Epidermal melanocyte (primary cell): ENCODE data around the gene LBR.
"Not testable (repeated sequence)": the region's sequence is repeated elsewhere in the genome, so short reads cannot be mapped to it uniquely, and the experiment has no call there.

Experiments used
- DNase-seq: peaks from one replicate; pipeline ENCODE4 v3.0.0; 2011; ENCODE audit warnings: low spot score; ENCODE audit not compliant: insufficient read length

LBR gene

GRCh38 chr1:225423518-225423855 lies 4.4 kb downstream of the LBR start:
- DNase-seq: no peak

- DNase-seq: no peak
Observed at GRCh38 chr1:225422795-225423517, 4.9 kb downstream of the LBR start.

GRCh38 chr1:225422031-225422605 lies 5.7 kb downstream of the LBR start:
- DNase-seq: no peak

- no peak for DNase-seq
Observed at GRCh38 chr1:225418598-225418997, 9.2 kb downstream of the LBR start.

DNA sequence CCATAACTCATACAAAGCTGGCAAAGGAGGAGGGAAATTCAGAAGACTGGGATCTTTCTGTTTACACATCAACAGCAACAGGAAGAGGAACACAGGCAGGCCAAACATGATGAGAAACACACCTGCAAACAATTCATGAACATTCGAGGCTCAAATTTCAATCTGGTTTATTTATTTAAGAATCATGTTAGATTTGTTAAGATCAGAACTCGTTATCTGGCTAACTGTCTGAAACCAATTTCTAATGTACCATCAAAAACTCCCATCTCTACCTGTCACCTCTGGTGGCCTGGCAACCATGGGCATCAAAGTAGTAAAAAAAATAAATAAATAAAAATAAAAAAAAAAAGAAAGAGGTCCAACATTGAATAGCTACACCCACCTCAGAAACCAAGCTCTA lies 9.8 kb downstream of the LBR start:
- no peak for DNase-seq

GRCh38 chr1:225415967-225416745 lies 11.7 kb downstream of the LBR start:
- DNase-seq: no peak

DNA sequence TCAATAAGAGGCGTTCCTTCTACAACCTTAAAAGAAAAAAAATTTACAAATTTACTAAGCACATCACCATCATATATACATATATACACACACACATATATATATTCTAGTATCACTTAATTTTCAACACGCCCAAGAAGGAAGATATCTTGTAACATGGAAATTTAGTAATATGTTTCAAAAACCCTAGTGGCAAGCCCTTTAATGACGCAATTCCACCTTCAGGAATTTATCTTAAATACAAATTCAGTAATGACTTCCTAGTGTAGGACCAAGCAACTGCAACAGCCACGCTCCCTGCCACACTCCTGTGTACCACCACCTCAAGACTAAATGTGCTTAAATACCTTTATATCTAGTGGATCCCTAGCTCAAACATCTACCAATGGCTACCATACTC lies 12.5 kb downstream of the LBR start:
- no peak for DNase-seq

- DNase-seq: no peak
Observed at GRCh38 chr1:225413708-225414375, 14.0 kb downstream of the LBR start.

DNA sequence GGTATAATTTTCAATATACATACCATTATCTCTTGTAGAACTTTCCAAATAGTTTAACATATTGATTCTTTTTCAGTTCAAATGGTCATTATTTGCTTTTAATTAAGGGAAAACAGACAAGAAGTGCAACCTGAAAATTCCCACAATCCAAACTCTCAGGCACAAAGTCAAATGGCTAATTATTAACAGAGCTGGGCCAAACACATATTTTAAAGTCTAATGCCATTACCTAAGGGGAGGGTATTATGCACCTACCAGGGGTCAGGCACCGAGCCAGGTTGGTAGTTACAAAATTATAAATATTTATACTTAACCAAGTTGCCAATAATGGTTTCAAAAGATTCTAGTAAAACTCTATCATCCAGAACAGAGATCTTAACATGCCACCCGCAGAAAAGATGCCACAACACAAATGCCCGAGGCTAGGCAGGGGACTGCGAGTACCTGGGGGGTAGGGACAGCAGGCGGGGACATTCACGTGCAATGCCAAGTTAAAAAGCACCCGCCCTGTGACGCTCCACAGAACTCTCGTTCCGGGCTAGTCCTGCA lies 15.0 kb downstream of the LBR start:
- DNase-seq: no peak

GRCh38 chr1:225412321-225412720 lies 15.5 kb downstream of the LBR start:
- DNase-seq: no peak

GRCh38 chr1:225410036-225410435 lies 17.8 kb downstream of the LBR start:
- DNase-seq: no peak

DNA sequence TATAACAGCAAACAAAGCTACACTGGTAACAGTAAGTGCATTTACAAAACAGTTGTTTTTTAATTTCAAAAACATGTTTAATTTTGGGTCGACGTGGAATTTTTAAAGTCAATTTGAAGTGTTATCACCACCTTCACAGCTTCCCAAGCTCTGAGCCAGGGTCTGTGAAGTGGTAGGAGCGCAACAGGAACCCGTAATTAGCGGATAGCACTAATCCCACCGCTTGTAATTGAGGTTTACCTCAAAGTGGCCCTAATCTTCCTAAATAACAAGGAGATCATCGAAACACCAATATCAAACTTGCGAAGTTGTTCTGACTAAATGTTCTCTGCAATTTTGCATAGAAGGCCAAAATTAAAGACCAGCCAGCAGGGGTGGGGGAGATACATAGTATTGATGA lies 18.8 kb downstream of the LBR start:
- no peak for DNase-seq

DNA sequence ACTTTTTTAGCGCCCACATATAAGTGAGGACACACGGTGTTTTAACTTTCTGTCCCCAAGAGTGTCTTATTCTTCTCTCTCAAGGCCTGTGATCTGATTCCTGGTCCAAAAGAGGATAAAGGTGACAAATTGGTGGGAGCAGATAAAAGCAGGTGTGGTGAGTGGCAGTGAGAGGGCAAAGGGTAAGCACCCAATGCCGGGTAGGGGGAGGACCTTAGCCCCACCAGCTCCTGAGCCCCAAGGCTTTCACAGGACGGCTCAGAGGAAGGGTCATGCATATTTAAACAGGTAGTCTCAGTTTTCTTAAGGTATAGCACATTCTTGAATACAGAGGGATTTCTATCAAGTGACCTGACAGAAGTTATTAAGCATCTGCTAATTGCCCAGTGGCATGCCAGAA lies 19.6 kb downstream of the LBR start:
- DNase-seq: no peak

GRCh38 chr1:225407755-225408154 lies 20.1 kb downstream of the LBR start:
- no peak for DNase-seq

GRCh38 chr1:225406976-225407725 lies 20.7 kb downstream of the LBR start:
- DNase-seq: no peak

DNA sequence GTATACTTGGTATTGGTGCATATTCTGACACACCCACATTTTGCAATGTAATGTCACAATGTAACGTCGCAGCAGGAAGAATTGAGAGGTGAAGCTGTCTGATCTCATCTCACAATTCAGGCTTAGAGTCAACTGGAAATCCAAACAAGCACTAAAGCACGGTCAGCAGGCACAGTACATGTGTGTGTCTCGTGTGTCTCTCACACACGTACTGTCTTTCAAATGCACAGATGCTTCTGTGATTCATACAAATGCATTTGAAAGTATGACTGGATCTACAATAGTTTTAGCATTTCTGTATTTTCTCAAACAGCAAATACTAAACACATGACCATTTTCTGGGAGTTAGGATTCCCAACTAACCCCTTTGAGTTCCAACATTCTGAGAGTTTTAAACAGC lies 26.9 kb downstream of the LBR start:
- DNase-seq: no peak

DNA sequence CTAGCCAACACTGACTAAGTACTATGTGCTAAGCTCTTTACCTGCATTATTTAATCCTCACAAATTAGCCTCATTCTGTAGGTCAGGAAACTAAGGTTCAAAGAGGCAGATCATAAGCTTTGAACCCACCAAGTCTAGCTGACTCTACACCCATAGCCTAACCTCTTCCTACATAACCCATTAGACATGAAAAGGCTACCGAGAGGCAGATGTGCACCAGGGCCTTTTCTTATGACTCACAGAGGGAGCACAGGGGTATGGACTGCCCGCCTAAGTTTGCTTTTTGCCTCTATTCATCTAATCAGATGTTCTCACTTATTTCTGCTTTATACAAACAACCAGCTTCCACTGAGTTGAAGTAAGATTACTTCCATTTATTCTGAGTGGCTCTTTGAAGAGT lies 31.5 kb downstream of the LBR start:
- no peak for DNase-seq

- DNase-seq: no peak
Observed at GRCh38 chr1:225389843-225390242, 38.0 kb downstream of the LBR start.

DNA sequence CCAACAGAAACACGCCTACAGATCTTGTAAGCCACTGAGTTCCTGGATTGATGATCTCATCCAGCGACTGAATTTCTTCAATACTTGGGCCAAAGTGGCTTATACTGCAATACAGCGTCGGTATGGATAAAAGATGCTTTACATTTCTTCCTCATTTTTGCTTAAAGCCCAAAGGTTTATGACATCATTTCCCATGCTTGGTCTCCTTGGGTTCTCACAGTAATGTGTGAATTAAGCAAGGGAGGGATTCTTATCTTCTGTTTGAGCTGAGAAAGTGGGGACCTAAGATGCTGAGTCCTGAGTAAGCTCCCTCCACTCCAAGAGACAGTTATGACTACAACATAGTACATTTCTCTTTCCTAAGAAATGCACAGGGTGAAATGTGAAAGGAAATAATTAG lies 39.5 kb downstream of the LBR start:
- no peak for DNase-seq

GRCh38 chr1:225386860-225387259 lies 41.0 kb downstream of the LBR start:
- DNase-seq: not testable (repeated sequence)

GRCh38 chr1:225380691-225381090 lies 47.1 kb downstream of the LBR start:
- no peak for DNase-seq
